Retinal pigment epithelial cell (primary cell): ENCODE measurements around the gene SPAG16.

Experiments
- DNase-seq: peaks from one replicate; pipeline ENCODE4 v3.0.0-alpha.2; 2010; ENCODE audit warnings: low read depth
- H3K4me3 ChIP-seq: 2 replicates; pipeline ENCODE4 v1.5.1; 2011; ENCODE audit warnings: mild to moderate bottlenecking, low read length, control low read depth, moderate library complexity
- TF ChIP-seq, protein P1 (sequence below): conservative IDR thresholded peaks from 2 replicates; pipeline ENCODE4 v1.5.1; 2011; ENCODE audit warnings: low read depth, low read length, control low read depth, inconsistent platforms

Gene SPAG16

DNA sequence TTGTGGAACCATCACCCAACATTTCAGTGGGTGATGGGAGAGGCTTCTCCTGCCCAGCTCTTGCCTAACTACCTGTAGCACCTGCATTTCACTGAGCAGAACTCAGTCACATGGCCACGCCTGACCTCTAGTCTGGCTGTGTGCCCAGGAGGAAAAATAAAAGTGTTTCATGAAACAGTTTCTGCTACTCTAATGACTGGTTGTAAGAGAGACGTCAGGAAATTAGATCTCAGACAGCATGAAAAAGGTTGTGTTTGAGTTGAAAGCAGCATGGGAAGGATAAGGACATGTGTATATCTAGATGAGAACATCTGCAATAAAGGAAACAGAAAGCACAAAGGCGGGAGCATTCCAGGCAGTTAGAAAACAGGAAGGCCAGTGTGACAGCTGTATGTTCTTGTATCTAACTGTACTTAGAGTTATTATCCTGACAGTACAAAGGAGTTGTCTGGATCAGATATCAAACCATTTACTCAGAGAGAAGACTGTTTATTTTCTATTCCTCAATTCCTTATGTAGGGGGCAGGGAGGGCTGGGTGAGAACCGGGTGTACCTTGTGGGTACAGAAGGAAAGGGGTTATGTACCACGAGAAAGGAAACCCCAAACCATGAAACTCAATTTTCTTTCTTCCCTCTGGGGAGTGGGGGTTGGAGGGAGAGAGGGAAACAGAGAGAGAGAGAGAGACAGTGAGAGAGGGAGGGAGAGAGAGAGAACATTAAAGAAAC lies 819.2 kb downstream of the SPAG16 start:
- TF ChIP-seq, protein P1, sequence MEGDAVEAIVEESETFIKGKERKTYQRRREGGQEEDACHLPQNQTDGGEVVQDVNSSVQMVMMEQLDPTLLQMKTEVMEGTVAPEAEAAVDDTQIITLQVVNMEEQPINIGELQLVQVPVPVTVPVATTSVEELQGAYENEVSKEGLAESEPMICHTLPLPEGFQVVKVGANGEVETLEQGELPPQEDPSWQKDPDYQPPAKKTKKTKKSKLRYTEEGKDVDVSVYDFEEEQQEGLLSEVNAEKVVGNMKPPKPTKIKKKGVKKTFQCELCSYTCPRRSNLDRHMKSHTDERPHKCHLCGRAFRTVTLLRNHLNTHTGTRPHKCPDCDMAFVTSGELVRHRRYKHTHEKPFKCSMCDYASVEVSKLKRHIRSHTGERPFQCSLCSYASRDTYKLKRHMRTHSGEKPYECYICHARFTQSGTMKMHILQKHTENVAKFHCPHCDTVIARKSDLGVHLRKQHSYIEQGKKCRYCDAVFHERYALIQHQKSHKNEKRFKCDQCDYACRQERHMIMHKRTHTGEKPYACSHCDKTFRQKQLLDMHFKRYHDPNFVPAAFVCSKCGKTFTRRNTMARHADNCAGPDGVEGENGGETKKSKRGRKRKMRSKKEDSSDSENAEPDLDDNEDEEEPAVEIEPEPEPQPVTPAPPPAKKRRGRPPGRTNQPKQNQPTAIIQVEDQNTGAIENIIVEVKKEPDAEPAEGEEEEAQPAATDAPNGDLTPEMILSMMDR: no peak
- H3K4me3 ChIP-seq: no peak overlapping the region
- peak; percentile 19 for DNase-seq

DNA sequence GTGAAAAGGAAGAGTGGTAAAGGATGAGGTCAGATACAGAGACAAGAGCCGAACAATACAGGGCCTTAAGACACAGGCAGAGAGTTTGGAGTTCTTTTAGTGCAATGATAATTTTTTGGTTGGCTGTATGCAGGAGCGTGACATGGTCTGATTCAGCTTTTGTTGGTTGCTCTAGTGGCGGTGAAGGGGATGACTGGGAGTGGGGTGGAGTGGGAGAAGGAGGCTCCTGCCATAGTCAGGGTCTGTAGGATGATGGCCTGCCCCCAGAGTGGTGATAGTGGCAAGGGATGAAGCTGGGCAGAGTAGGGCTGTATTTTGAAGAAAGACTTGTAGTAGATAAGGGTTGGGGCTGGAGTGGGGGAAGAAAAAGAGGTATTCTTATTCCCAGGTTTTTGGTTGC lies 820.0 kb downstream of the SPAG16 start:
- TF ChIP-seq, protein P1: no peak
- no peak for DNase-seq
- no peak overlapping the region for H3K4me3 ChIP-seq

DNA sequence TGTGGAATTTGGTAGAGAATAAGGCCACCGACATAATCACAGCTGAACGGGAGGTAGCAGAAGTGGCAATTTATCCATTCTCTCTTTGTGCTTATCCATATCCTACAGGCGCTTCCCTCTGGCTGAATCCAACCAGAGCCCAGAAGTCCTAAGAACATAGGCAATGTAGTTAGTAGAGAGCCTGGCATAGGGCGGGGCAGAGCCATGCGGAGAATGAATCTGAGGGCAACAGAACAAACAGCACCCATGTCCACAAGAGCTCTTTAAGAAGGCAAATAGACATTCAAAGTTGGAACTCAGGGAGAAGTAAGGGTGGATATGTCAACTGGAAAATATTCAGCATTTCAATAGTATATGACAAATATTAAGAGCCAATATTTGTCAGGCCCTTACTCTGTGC lies 820.7 kb downstream of the SPAG16 start:
- H3K4me3 ChIP-seq: no peak overlapping the region
- TF ChIP-seq, protein P1: no peak
- DNase-seq: no peak

DNA sequence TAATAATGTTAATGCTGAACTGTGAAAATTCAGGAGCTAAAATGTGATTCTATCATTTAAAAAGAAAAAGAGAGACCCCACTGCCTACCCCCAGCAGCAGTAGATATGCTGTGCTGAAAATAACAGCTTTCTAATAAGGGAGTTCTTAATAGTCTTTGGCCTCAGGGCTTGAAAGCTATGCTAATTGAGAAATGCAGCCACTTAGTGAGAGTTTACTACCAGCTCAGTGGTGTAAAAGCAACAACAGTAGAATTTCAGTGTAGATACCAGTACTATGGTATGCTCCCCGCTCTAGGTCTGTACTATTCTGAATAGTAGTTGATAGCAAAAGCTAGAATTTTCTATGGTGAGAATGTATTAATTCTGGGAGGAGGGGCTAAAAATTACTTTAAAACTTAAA lies 823.5 kb downstream of the SPAG16 start:
- TF ChIP-seq, protein P1: no peak
- DNase-seq: no peak
- no peak overlapping the region for H3K4me3 ChIP-seq

GRCh38 chr2:214108598-214108997 lies 824.3 kb downstream of the SPAG16 start:
- TF ChIP-seq, protein P1: no peak
- no peak overlapping the region for H3K4me3 ChIP-seq
- DNase-seq: no peak

DNA sequence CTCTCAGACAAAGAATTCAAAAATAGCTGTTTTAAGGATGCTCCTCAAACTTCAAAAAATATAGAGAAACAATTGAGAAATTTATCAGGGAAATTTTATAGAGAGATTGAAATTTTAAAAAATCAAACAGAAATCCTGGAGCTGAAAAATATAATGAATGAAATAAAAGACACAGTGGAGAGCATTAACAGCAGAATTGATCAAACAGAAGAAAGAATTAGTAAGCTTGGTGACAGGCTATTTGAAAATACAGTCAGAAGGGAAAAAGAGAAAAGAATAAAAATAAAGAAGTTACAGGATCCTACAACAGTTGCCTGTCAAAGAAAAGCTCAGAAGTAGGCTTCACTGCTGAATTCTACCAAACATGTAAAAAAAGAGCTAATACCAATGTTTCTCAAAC lies 832.8 kb downstream of the SPAG16 start:
- no peak overlapping the region for H3K4me3 ChIP-seq
- TF ChIP-seq, protein P1: no peak
- DNase-seq: no peak

DNA sequence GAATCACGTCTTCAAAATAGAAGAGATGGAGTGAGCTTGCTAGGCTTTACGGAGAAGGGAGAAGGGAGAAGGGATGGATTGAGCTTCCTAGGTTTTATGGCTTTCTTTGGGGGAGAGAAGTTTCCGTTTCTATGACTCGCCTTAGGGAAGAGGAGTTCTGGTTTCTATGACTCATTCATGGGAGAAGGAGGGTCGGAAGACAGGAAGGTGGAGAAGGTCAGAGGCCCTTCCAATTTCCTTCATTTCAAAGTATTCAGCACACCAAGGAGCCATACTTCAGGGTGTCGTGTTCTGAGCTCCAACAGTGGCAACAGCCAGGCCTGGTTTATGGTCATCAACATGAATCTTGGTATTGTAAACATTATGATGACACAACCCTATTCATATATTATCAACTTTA lies 841.9 kb downstream of the SPAG16 start:
- H3K4me3 ChIP-seq: no peak overlapping the region
- TF ChIP-seq, protein P1: no peak
- DNase-seq: no peak
